Measurements from ENCODE around the gene SLC12A5. TPM values are rescaled to one million over a fixed set of nuclear protein-coding genes. Genes with fewer than 3 reads are reported as not detected.

Gene SLC12A5
- total and polyA plus RNA-seq, 2 of the 4 experiments (the other 2 are of a cell fraction) = 2.2 TPM; not detected in 1

DNA sequence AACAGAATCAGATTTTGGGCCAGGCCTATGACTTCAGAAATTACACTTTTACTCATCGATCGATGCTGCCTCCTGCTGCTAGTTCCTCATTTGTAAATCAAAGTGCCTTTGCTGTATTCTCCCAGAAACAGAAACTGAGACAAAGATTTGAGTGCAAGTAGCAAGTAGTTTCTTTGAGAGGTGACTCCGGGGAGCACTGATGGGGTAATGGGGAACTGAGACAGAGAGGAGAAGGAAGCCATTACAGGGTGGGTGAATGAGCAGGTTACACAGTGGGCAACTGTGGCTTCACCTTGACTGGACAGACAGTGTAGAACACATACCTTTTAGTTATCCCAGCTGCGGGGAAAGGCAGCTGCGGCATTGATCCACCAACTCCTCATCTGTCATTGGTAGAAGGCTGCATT lies 79.4 kb downstream of the SLC12A5 start:
- Histone ChIP-seq H3K27me3 (ENCODE audit: control insufficient read depth, insufficient read depth, low read length) (peaks cover 23% of the 10 kb centered on the region), H3K36me3 (ENCODE audit: control insufficient read depth, insufficient read depth, low read length) (no peaks in the 10 kb centered on the region), H4K5ac (ENCODE audit: low read depth, low read length) (no peak overlapping the region), H3K4me1 (ENCODE audit: control insufficient read depth, insufficient read depth, low read length) (no peaks in the 10 kb centered on the region), H3K18ac (ENCODE audit: low read depth, low read length) (no peak overlapping the region), H2BK5ac (ENCODE audit: low read depth, low read length, poor library complexity, severe bottlenecking) (no peak overlapping the region), H4K91ac (ENCODE audit: insufficient read depth, low read depth, low read length) (no peak overlapping the region), H3K4me2 (ENCODE audit: low read depth, low read length) (no peak overlapping the region), H3K79me1 (ENCODE audit: low read depth in 1 of 2, low read length in 2 of 2) (no peaks in the 10 kb centered on the region), H3K9ac (ENCODE audit: low read depth, low read length) (no peak overlapping the region), H3K14ac (replicated peaks; ENCODE audit: low read depth, low read length) (no peak overlapping the region), H3K56ac (ENCODE audit: extremely low read depth, insufficient read depth, low read length) (no peak overlapping the region), H2AFZ (replicated peaks; ENCODE audit: low read length, poor library complexity) (no peak overlapping the region), H3K27ac (ENCODE audit: insufficient read depth, low read length) (no peak overlapping the region), H3K4ac (ENCODE audit: low read depth, low read length) (no peak overlapping the region), H4K8ac (ENCODE audit: low read depth in 2 of 2, low read length in 2 of 2) (no peak overlapping the region), H3K23ac (ENCODE audit: low read depth, low read length) (no peak overlapping the region), H2BK20ac (ENCODE audit: low read depth, low read length) (no peak overlapping the region), H2AK5ac (ENCODE audit: low read depth, low read length) (no peak overlapping the region), H3K9me3 (ENCODE audit: control insufficient read depth, insufficient read depth, low read length) (peaks cover 3% of the 10 kb centered on the region; the same call in 1 of the 2 replicates), H2BK15ac (ENCODE audit: low read depth, low read length) (no peak overlapping the region), H2AK9ac (replicated peaks; ENCODE audit: low read depth, low read length, poor library complexity) (no peak overlapping the region), H3K9me1 (ENCODE audit: insufficient read depth, low read length) (no peaks in the 10 kb centered on the region), H4K20me1 (ENCODE audit: insufficient read depth, low read length) (no peaks in the 10 kb centered on the region), H3K4me3 (ENCODE audit: insufficient read depth, low read depth, low read length) (no peak overlapping the region), H2BK120ac (ENCODE audit: low read depth, low read length) (no peak overlapping the region)
- DNase-seq (no peak), ATAC-seq (ENCODE audit: low read depth) (no peak)
- POLR2A ChIA-PET (ENCODE audit: unreplicated experiment) = no interaction called here
- dilution Hi-C loops (cut with HindIII; ENCODE audit: low sequenced_read_pairs, unreplicated experiment) = no loop called here
- TF ChIP-seq RCOR1 (IDR thresholded peaks at IDR 0.05; ENCODE audit: insufficient replicate concordance, low read length) (no peak), MXI1 (IDR thresholded peaks at IDR 0.05; ENCODE audit: borderline replicate concordance, low read depth, low read length) (no peak), MAZ (IDR thresholded peaks at IDR 0.05; ENCODE audit: borderline replicate concordance, low read depth, low read length) (no peak), RAD21 (IDR thresholded peaks at IDR 0.05; ENCODE audit: low read length) (no peak)
- BruUV-seq (replicated peaks) = no TSS peak
- in situ Hi-C loops (cut with MboI; ENCODE audit: low sequenced_read_pairs) = no loop called here
- intact Hi-C loops (cut with micrococcal nuclease) = no loop called here
- WGBS, 2 experiments (ENCODE audit: extremely low coverage in 2 of 2, insufficient read length in 1 of 2) = 40% methylated on average over 1 of the region's 5 CpGs; no CpG with 5 or more reads in 1 of the 2 experiments
- CTCF ChIA-PET = no interaction called here
